Immature natural killer cell (primary cell): ENCODE results near the gene ASAP3. TPM values are rescaled to one million over a fixed set of nuclear protein-coding genes. Genes with fewer than 3 reads are reported as not detected.
"Not testable (repeated sequence)": the region's sequence is repeated elsewhere in the genome, so short reads cannot be mapped to it uniquely, and the experiment has no call there.

Experiments used
- DNase-seq, 3 donors: peaks; one replicate each; pipeline ENCODE4 v3.0.0; 2022; ENCODE audit warnings: mixed read lengths in 1 of 3
- H3K27ac Mint-ChIP-seq, 6 donors: one replicate each; pipeline ENCODE4 v1.8.0; 2020; ENCODE audit warnings: mixed read lengths in 6 of 6, mild to moderate bottlenecking in 5 of 6, inconsistent platforms in 4 of 6, moderate library complexity in 3 of 6
- H3K27me3 Mint-ChIP-seq, 3 donors: one replicate each; pipeline ENCODE4 v1.8.0; 2020 to 2021; ENCODE audit warnings: low read depth in 3 of 3, mild to moderate bottlenecking in 3 of 3, mixed read lengths in 3 of 3, moderate library complexity in 3 of 3, inconsistent platforms in 1 of 3
- H3K36me3 Mint-ChIP-seq, 3 donors: one replicate each; pipeline ENCODE4 v1.8.0; 2020; ENCODE audit warnings: mixed read lengths in 3 of 3, inconsistent platforms in 2 of 3, mild to moderate bottlenecking in 2 of 3
- H3K4me1 Mint-ChIP-seq, 2 donors: one replicate each; pipeline ENCODE4 v1.8.0; 2020; ENCODE audit warnings: inconsistent platforms in 2 of 2, mild to moderate bottlenecking in 2 of 2, mixed read lengths in 2 of 2, moderate library complexity in 1 of 2
- H3K4me3 Mint-ChIP-seq, 5 donors: one replicate each; pipeline ENCODE4 v1.8.0; 2020; ENCODE audit warnings: mild to moderate bottlenecking in 5 of 5, mixed read lengths in 5 of 5, inconsistent platforms in 3 of 5, moderate library complexity in 3 of 5
- H3K9me3 Mint-ChIP-seq, 6 donors: one replicate each; pipeline ENCODE4 v1.8.0; 2020; ENCODE audit warnings: mild to moderate bottlenecking in 6 of 6, mixed read lengths in 6 of 6, inconsistent platforms in 4 of 6, moderate library complexity in 3 of 6
- polyA plus RNA-seq, 3 donors: library from polyadenylated mRNA; unstranded; fragments of 300-500 nt; fragmentation: Illumina TruSeq; gene quantifications; one replicate each; pipeline ENCODE4 v1.2.3, GENCODE V29; 2021

ASAP3 gene
- polyA plus RNA-seq, 3 donors from 2014 or later = not detected

DNA sequence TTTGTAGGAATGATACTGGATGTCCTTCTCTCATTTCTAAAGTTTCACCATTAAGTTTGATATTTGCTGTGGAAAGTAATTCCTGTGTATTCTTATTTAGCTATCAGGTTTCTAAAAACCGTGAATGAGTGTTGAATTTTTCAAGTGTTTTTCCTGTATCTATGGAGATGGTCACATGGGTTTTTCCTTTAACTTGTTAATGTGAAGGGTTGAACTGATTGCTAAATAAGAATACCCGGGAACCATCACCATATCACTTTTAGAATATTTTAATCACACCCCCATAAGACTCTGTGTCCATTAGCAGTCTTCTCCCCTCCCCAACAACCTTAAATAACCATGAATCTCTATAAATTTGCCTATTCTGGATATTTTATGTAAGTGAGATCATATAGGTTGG is 16.5 kb upstream of the ASAP3 start:
- Mint-ChIP-seq H3K36me3 (no peaks in the 10 kb centered on the region), H3K4me3 (no peak overlapping the region), H3K27ac (no peak overlapping the region), H3K9me3 (no peaks in the 10 kb centered on the region), H3K27me3 (peaks cover 0 to 2% (median under 1%) of the 10 kb centered on the region in 3 donors), H3K4me1 (no peaks in the 10 kb centered on the region)
- no peak for DNase-seq

DNA sequence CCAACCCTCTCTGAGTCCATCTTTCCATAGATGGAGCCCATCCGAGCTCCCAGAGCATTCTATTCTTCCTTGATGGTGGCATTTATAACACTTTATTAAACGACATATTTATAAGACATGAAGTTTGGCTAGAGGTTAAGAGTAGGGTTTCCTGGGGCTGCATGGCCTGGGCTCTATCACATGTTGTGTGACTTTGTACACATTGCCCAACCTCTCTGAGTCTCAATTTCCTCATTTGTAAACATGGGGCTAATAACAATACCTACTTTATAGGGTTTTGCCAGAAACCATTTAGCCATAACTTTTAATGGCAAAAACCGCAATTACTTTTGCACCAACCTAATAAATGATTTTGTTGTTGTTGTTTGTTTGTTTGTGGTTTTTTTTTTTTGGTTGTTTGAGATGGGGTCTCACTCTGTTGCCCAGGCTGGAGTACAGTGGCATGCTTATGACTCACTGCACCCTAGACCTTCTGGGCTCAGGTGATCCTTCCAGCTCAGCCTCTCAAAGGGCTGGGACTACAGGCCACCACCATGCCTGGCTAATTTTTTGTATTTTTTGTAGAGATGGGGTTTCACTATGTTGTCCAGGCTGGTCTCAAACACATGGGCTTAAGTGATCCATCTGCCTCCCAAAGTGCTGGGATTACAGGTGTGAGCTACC is 13.9 kb upstream of the ASAP3 start:
- Mint-ChIP-seq H3K4me3 (no peak overlapping the region), H3K4me1 (no peaks in the 10 kb centered on the region), H3K27ac (no peak overlapping the region), H3K36me3 (no peaks in the 10 kb centered on the region), H3K9me3 (no peaks in the 10 kb centered on the region), H3K27me3 (peaks cover 0 to 2% (median 1%) of the 10 kb centered on the region in 3 donors)
- DNase-seq = no peak

DNA sequence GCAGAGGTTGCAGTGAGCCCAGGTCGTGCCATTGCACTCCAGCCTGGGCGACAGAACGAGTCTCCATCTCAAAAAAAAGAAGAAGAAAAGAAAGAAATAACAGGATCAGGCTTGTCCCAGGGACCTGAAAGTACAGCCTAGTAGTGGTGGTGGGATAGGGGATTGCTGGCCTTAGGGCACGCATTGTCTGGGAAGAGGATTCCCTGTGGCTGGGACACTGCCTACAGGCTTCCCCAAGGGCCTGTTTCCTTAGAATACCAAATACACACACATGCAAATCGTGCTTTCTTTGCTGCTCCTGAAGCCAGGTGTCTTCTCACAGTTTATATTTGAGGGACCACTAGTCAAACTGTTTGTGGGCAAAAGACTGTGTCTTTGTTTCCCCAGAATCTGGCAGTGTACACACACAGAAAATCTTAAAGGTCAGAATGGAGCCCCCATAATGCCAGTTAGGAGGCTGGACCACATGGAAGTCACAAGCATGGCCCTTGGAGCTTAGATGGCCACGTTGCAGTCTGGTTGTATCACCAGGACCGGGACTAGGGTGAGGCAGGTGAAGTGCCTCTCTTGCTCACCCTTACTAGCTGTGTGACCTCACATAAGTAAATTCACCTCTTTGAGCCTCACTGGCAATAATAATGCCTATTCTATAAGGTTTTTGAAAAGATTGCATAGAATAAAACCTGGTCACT is 12.7 kb upstream of the ASAP3 start:
- Mint-ChIP-seq H3K27me3 (peaks cover 1 to 3% (median 2%) of the 10 kb centered on the region in 3 donors), H3K4me1 (no peaks in the 10 kb centered on the region), H3K4me3 (no peak overlapping the region), H3K36me3 (no peaks in the 10 kb centered on the region), H3K9me3 (no peaks in the 10 kb centered on the region), H3K27ac (no peak overlapping the region)
- no peak for DNase-seq

DNA sequence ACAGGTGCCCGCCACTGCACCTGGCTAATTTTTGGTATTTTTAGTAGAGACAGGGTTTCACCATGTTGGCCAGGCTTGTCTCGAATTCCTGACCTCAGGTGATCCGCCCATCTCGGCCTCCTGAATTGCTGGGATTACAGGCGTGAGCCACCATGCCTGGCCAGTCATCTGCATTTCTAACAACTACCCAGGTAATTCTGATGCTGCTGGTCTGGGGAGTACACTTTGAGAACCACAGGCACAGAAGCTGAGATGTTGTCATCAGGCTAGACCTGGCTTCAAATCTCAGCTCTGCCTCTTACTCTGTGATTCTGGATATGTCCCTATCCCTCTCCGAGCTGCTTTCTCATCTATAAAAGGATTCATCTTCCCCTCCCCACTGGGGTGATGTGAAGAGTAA is 10.9 kb upstream of the ASAP3 start:
- not testable (repeated sequence) for H3K36me3 Mint-ChIP-seq, H3K4me1 Mint-ChIP-seq, DNase-seq, H3K9me3 Mint-ChIP-seq, H3K27me3 Mint-ChIP-seq, H3K4me3 Mint-ChIP-seq, H3K27ac Mint-ChIP-seq

DNA sequence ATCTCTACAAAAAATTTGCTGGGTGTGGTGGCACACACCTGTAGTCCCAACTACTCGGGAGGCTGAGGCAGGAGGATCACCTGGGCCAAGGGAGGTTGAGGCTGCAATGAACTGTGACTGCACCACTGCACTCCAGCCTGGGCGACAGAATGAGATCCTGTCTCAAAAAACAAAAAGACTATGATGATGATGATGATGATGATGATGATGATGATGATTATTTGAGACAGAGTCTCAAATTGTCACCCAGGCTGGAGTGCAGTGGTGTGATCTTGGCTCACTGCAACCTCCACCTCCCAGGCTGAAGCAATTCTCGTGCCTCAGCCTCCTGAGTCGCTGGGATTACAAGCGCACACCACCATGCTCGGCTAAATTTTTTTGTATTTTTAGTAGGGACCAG is 8.8 kb upstream of the ASAP3 start:
- H3K9me3 Mint-ChIP-seq, H3K4me1 Mint-ChIP-seq, H3K36me3 Mint-ChIP-seq, H3K27ac Mint-ChIP-seq, DNase-seq, H3K4me3 Mint-ChIP-seq: not testable (repeated sequence)
- peaks cover 8 to 15% (median 9%) of the 10 kb centered on the region in 3 donors for H3K27me3 Mint-ChIP-seq

DNA sequence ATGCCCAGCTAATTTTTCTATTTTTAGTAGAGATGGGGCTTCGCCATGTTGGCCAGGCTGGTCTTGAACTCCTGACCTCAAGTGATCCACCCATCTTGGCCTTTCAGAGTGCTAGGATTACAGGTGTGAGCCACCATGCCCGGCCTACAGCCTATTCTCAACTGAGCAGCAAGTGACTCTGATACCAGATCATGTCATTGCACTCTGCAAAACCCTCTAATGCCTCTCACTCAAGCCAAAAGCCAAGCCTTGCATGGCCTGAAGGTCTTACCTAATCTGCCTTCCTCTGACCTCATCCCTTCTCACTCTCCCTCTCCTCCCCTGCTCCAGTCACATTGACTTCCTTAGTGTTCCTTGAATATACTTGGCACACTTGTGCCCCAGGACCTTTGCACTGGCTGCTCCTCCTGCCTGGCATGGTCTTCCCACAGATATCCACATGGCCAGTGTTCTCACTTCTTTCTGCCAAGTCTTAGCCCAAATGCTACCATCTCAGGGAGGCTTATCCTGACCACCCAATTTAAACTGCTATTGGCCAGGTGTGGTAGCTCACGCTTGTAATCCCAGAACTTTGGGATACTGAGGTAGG is 8.2 kb upstream of the ASAP3 start:
- Mint-ChIP-seq H3K36me3 (no peaks in the 10 kb centered on the region), H3K27me3 (peaks cover 11 to 15% (median 12%) of the 10 kb centered on the region in 3 donors), H3K9me3 (no peaks in the 10 kb centered on the region), H3K27ac (no peak overlapping the region), H3K4me1 (no peaks in the 10 kb centered on the region), H3K4me3 (no peak overlapping the region)
- no peak for DNase-seq

DNA sequence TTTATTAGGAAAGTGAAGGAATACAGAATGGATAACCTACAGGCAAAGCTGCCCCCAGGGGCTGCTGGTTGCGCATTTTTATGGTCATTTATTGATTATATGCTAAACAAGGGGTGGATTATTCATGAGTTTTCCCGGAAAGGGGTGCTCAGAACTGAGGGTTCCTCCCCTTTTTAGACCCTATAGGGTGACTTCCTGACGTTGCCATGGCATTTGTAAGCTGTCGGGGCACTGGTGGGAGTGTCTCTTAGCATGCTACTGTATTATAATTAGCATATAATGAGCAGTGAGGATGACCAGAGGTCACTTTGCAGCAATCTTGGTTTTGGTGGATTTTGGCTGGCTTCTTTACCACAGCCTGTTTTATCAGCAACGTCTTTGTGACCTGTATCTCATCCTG is 5.9 kb upstream of the ASAP3 start:
- Mint-ChIP-seq H3K4me3 (no peak overlapping the region), H3K27ac (no peak overlapping the region), H3K36me3 (no peaks in the 10 kb centered on the region), H3K27me3 (peaks cover 16 to 21% (median 19%) of the 10 kb centered on the region in 3 donors), H3K9me3 (no peaks in the 10 kb centered on the region), H3K4me1 (peaks cover 2 to 3% of the 10 kb centered on the region in 2 donors)
- DNase-seq = no peak

DNA sequence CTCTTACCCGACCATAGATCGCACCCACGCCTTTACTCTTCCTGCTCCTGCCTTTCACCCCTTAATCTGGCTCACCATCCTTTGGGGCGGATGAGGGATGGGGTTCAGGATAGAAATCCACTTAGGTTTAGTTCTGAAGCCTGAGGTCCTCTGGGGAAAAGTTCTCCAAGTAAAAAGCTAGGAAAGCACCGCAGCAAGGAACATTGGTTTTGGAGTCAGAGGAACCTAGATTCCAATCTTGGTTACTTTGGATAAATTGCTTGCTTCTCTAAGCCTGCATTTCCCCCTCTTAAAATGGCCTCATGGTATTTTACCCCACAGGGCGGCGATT is 988 bp upstream of the ASAP3 start:
- peak overlapping the region in 1 of 6 donors; percentile 7 for H3K27ac Mint-ChIP-seq
- peaks cover 19 to 26% (median 23%) of the 10 kb centered on the region in 3 donors for H3K27me3 Mint-ChIP-seq

DNA sequence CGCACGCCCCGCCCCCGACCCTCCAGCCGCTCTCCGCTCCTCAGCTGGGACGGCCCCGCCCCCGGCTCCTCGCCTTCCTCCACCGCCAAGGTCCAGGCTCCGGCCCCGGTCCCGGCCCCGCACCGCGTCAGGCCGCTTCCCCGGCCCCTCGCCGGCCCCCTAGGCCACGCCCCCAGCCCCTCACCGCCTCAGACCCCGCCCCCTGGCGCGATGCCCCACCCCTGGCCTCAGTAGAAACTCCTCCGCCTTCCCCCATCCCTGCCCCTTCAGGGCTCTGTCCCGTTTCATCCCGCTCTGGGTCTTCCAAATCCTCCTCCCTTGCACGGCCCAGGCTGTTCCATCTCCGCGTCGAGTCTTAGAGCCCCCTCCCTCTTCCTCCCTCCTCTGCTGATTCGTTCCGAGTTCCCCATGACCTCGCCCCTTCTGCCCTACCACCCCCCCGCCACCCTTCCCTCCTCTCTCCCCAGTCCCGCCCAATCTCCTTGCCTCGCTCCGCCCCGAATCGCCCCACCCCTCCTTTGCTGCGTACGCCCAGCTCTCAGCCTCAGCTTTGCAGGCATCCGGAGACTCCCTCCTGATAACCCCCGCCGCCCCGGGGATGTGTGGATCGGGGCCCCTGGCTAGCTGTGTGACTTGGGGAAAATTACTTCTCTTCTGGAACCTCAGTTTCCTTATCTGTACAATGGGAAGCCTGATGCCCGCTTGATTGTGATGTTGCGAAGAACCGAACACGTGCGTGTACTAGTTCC is 448 bp upstream of the ASAP3 start:
- H3K27ac Mint-ChIP-seq = peak overlapping the region in 1 of 6 donors; percentile 61
- peaks cover 19 to 26% (median 21%) of the 10 kb centered on the region in 3 donors for H3K27me3 Mint-ChIP-seq
- peak overlapping the region; percentile 82 to 89 (median 85) for H3K4me3 Mint-ChIP-seq
- DNase-seq = peak; percentile 71 to 81 (median 78)
- peaks cover 14% of the 10 kb centered on the region in 2 donors for H3K4me1 Mint-ChIP-seq
- H3K36me3 Mint-ChIP-seq = no peaks in the 10 kb centered on the region
- H3K9me3 Mint-ChIP-seq = no peaks in the 10 kb centered on the region

More for the DNA sequence above, 988 bp upstream of the ASAP3 start:
- Mint-ChIP-seq H3K4me3 (peak overlapping the region; percentile 82 to 89 (median 85)), H3K4me1 (peaks cover 14% of the 10 kb centered on the region in 2 donors), H3K36me3 (no peaks in the 10 kb centered on the region), H3K9me3 (no peaks in the 10 kb centered on the region)
- DNase-seq = no peak

DNA sequence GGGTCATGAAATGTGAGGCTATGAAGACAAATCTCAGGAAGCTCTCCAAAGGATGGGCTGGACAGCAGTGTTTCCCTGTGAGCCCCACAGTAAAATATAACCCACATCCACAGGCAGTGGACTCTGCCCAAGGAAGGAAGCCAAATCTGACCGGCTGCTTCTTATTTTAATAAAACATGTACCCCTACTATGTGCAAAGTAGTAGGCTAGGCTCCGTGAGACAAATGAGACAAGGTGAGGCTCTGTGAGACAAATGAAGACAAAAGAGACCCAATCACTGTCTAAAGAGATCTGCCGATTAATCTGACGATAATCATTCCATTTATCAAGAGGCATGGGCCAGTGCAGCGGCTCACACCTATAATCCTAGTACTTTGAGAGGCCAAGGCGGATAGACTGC is 2.1 kb downstream of the ASAP3 start:
- H3K4me3 Mint-ChIP-seq = peak overlapping the region in 4 of 5 donors; percentile 18 to 57 (median 40)
- H3K36me3 Mint-ChIP-seq = no peaks in the 10 kb centered on the region
- H3K4me1 Mint-ChIP-seq = peaks cover 14% of the 10 kb centered on the region in 2 donors
- H3K9me3 Mint-ChIP-seq = no peaks in the 10 kb centered on the region
- H3K27ac Mint-ChIP-seq = no peak overlapping the region
- DNase-seq = no peak
- peaks cover 12 to 23% (median 14%) of the 10 kb centered on the region in 3 donors for H3K27me3 Mint-ChIP-seq

DNA sequence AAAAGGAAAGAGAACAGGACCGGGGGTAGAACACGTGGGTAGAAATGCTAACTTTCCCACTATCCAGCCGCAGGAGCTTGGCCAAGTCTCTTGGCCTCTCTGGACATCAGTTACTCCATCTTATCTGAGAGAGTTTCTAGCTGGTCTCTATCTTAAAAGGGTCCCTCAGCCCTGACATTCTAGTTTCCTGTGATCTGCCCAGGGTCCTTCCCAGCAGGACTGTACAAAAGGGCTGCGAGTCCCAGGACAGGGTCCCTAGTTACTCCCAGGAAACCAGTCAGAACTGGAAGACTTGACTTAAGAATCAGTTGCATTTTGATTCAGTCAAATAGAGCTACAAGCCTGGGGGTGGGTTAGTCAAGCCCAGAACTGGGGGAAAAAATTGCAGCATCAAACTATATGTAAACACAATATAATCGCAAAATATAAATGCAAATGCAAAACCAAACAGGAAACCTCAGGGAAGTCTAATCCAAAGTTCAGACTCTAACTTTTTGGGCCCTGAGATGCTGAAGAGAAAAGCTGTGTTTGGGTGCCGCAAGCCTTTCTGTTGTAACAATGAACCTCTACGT is 2.9 kb downstream of the ASAP3 start:
- no peaks in the 10 kb centered on the region for H3K36me3 Mint-ChIP-seq
- H3K27me3 Mint-ChIP-seq = peaks cover 14 to 18% (median 17%) of the 10 kb centered on the region in 3 donors
- H3K4me3 Mint-ChIP-seq = no peak overlapping the region

DNA sequence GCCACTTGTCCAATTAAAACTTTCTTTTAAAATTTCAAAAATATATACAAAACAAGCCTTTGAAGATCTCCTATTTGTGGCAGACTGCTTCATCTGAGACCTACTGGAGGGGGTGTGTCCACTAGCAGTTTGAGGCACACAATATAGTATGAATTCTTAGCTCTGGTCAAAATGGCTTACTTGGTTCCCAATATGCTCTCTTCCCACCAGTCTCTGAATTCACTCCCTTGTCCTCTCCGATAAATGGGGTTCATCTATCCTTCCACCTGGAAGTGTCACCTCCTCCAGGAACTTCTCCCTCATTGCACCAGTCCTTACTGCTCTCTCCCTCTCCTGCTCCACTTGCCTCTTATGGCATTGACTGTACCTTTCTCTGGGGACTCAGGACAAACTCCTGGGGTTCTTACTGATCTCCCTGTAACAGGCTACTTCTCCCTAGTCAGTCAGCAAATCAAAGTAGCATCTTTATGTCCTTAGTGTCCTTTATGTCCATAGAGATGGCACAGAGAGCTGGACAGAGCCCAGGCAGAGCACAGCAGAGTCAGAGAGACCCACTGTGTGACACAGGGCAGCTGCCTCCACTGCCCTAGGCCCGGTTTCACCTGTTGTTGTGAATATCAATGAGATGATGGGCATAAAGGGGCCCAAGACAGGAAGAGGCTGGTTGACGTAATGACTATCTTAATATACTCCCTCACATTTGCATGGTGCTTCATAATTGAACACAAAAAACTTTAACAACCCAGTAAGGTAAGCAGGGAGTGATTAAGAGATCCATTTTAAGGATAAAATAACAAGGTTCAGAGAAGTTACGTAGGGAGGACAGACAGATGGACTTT is 3.6 kb downstream of the ASAP3 start:
- Mint-ChIP-seq H3K4me3 (no peak overlapping the region), H3K27me3 (peaks cover 11 to 17% (median 16%) of the 10 kb centered on the region in 3 donors), H3K9me3 (no peaks in the 10 kb centered on the region), H3K4me1 (peaks cover 14% of the 10 kb centered on the region in 2 donors), H3K36me3 (no peaks in the 10 kb centered on the region), H3K27ac (no peak overlapping the region)
- DNase-seq = no peak

More for the DNA sequence above, 2.9 kb downstream of the ASAP3 start:
- Mint-ChIP-seq H3K27ac (no peak overlapping the region), H3K4me1 (peaks cover 14% of the 10 kb centered on the region in 2 donors), H3K9me3 (no peaks in the 10 kb centered on the region)
- no peak for DNase-seq

DNA sequence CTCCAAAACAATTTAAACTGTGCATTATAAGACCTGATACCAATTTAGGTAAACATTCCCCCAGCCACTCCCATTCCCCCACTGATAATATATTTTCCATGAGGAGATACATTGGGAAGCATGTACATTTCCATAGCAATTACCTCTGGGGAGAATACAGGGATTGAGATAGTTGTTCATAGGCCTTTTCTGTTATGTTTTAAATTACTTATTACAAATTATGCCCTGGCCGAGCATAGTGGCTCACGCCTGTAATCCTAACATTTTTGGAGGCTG is 4.4 kb downstream of the ASAP3 start:
- Mint-ChIP-seq H3K4me1 (peaks cover 9 to 10% of the 10 kb centered on the region in 2 donors), H3K9me3 (no peaks in the 10 kb centered on the region), H3K27me3 (peaks cover 4 to 18% (median 15%) of the 10 kb centered on the region in 3 donors), H3K27ac (no peak overlapping the region), H3K4me3 (no peak overlapping the region), H3K36me3 (no peaks in the 10 kb centered on the region)
- no peak for DNase-seq
